GM23338 (cell line): ENCODE data around the gene FOXA2.

Experiments
- EZH2phosphoT487 ChIP-seq: fragments of 200-600 bp; sonication (generic); IDR thresholded peaks from one replicate; pipeline ENCODE4 v1.8.1; 2018; ENCODE audit warnings: antibody characterized with exemption; ENCODE audit not compliant: unreplicated experiment
- TF ChIP-seq, protein P1 (sequence below), 2 experiments: fragments of 200-600 bp in 1 of 2; sonication (generic) in 1 of 2; conservative IDR thresholded peaks; 2 replicates each; pipeline versions ENCODE4 v1.5.1 to v1.6.1; 2016 to 2017; ENCODE audit warnings: antibody characterized with exemption in 2 of 2, low read depth in 2 of 2, mild to moderate bottlenecking in 2 of 2, moderate library complexity in 1 of 2

- TF ChIP-seq EZH2phosphoT487, result no peak
- TF ChIP-seq, protein P1, sequence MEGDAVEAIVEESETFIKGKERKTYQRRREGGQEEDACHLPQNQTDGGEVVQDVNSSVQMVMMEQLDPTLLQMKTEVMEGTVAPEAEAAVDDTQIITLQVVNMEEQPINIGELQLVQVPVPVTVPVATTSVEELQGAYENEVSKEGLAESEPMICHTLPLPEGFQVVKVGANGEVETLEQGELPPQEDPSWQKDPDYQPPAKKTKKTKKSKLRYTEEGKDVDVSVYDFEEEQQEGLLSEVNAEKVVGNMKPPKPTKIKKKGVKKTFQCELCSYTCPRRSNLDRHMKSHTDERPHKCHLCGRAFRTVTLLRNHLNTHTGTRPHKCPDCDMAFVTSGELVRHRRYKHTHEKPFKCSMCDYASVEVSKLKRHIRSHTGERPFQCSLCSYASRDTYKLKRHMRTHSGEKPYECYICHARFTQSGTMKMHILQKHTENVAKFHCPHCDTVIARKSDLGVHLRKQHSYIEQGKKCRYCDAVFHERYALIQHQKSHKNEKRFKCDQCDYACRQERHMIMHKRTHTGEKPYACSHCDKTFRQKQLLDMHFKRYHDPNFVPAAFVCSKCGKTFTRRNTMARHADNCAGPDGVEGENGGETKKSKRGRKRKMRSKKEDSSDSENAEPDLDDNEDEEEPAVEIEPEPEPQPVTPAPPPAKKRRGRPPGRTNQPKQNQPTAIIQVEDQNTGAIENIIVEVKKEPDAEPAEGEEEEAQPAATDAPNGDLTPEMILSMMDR (conservative IDR thresholded peaks at IDR 0.05; ENCODE audit: low read depth in 2 of 2), result no peak
These were observed 52.6 kb downstream of the FOXA2 start for GRCh38 chr20:22531756-22532155.
